ENCODE measurements around the gene CADM4. TPM values are rescaled to one million over a fixed set of nuclear protein-coding genes. Genes with fewer than 3 reads are reported as not detected.

The CADM4 gene
- polyA plus RNA-seq, 1 donor (not counting 4 experiments of a cell fraction or from before 2014, with no cell fraction given) = 4.3 TPM

GRCh38 chr19:43687660-43687997 is 48.0 kb upstream of the CADM4 start:
- H3K27ac ChIP-seq (ENCODE audit: control insufficient read depth, insufficient read depth, low read length) = peak overlapping the region; percentile 3

GRCh38 chr19:43684326-43684725 is 44.7 kb upstream of the CADM4 start:
- TF ChIP-seq CTCF (optimal IDR thresholded peaks at IDR 0.05 in 1 of 3, IDR thresholded peaks at IDR 0.05 in 1 of 3, conservative IDR thresholded peaks at IDR 0.05 in 1 of 3; ENCODE audit: extremely low read depth in 1 of 3, insufficient read depth in 2 of 3, low read length in 3 of 3) (no peak), EZH2 (IDR thresholded peaks at IDR 0.05; ENCODE audit: low read length) (no peak)
- Histone ChIP-seq H3K36me3 (ENCODE audit: control insufficient read depth in 2 of 2, extremely low read depth in 1 of 2, insufficient read depth in 2 of 2, low read length in 2 of 2) (no peaks in the 10 kb centered on the region), H3K4me3 (ENCODE audit: control insufficient read depth in 2 of 3, extremely low read depth in 1 of 3, insufficient read depth in 2 of 3, low read depth in 1 of 3, low read length in 3 of 3) (no peak overlapping the region), H3K9me1 (ENCODE audit: control insufficient read depth, extremely low read depth, insufficient read depth, low read length) (peaks cover 3% of the 10 kb centered on the region), H3K4me2 (ENCODE audit: control insufficient read depth, extremely low read depth, insufficient read depth, low read depth, low read length) (no peak overlapping the region), H3K4me1 (ENCODE audit: control insufficient read depth, extremely low read depth, insufficient read depth, low read length) (peaks cover 18% of the 10 kb centered on the region), H3K27ac (ENCODE audit: control insufficient read depth, insufficient read depth, low read length) (no peak overlapping the region), H3K79me2 (ENCODE audit: control insufficient read depth, insufficient read depth, low read length) (no peaks in the 10 kb centered on the region), H3K27me3 (ENCODE audit: control insufficient read depth, extremely low read depth, insufficient read depth, low read length) (no peaks in the 10 kb centered on the region), H3K9me3 (ENCODE audit: control insufficient read depth, low read depth, low read length) (no peaks in the 10 kb centered on the region), H3K9ac (ENCODE audit: control insufficient read depth, extremely low read depth, insufficient read depth, low read length) (no peak overlapping the region), H2AFZ (ENCODE audit: control insufficient read depth, low read length) (no peak overlapping the region), H4K20me1 (ENCODE audit: control insufficient read depth, extremely low read depth, insufficient read depth, low read length) (no peaks in the 10 kb centered on the region)
- FAIRE-seq (no peak), DNase-seq (ENCODE audit: low read depth, low spot score) (no peak)
- dilution Hi-C loops (cut with MboI; ENCODE audit: extremely low pct_ligation_motif_present, low sequenced_read_pairs) = no loop called here

More at GRCh38 chr19:43687660-43687997, 48.0 kb upstream of the CADM4 start:
- Histone ChIP-seq H3K9ac (ENCODE audit: control insufficient read depth, extremely low read depth, insufficient read depth, low read length) (peak overlapping the region; percentile 7), H3K9me1 (ENCODE audit: control insufficient read depth, extremely low read depth, insufficient read depth, low read length) (peaks cover 3% of the 10 kb centered on the region), H3K9me3 (ENCODE audit: control insufficient read depth, low read depth, low read length) (peaks cover 3% of the 10 kb centered on the region), H3K4me3 (ENCODE audit: control insufficient read depth in 2 of 3, extremely low read depth in 1 of 3, insufficient read depth in 2 of 3, low read depth in 1 of 3, low read length in 3 of 3) (no peak overlapping the region), H3K79me2 (ENCODE audit: control insufficient read depth, insufficient read depth, low read length) (no peaks in the 10 kb centered on the region), H3K36me3 (ENCODE audit: control insufficient read depth in 2 of 2, extremely low read depth in 1 of 2, insufficient read depth in 2 of 2, low read length in 2 of 2) (no peaks in the 10 kb centered on the region), H4K20me1 (ENCODE audit: control insufficient read depth, extremely low read depth, insufficient read depth, low read length) (no peaks in the 10 kb centered on the region), H3K27me3 (ENCODE audit: control insufficient read depth, extremely low read depth, insufficient read depth, low read length) (no peaks in the 10 kb centered on the region), H3K4me2 (ENCODE audit: control insufficient read depth, extremely low read depth, insufficient read depth, low read depth, low read length) (no peak overlapping the region), H2AFZ (ENCODE audit: control insufficient read depth, low read length) (no peak overlapping the region), H3K4me1 (ENCODE audit: control insufficient read depth, extremely low read depth, insufficient read depth, low read length) (peaks cover 18% of the 10 kb centered on the region)
- TF ChIP-seq CTCF (optimal IDR thresholded peaks at IDR 0.05 in 1 of 3, IDR thresholded peaks at IDR 0.05 in 1 of 3, conservative IDR thresholded peaks at IDR 0.05 in 1 of 3; ENCODE audit: extremely low read depth in 1 of 3, insufficient read depth in 2 of 3, low read length in 3 of 3) = no peak
- TF ChIP-seq EZH2 (IDR thresholded peaks at IDR 0.05; ENCODE audit: low read length) = no peak
- no peak for DNase-seq (ENCODE audit: low read depth, low spot score)
- no peak for FAIRE-seq
- dilution Hi-C loops (cut with MboI; ENCODE audit: extremely low pct_ligation_motif_present, low sequenced_read_pairs) = no loop called here

Measured in keratinocyte (primary cell).